Progenitor cell of endocrine pancreas (in vitro differentiated cells): ENCODE results near the gene PDE6D. TPM values are rescaled to one million over a fixed set of nuclear protein-coding genes. Genes with fewer than 3 reads are reported as not detected.
A peak's percentile ranks its signal among the peaks of the same experiment; 100 is the strongest.

Experiments
- DNase-seq: peaks from one replicate; pipeline ENCODE4 v3.0.0; 2021; ENCODE audit warnings: low spot score; ENCODE audit not compliant: unreplicated experiment
- H3K27ac Mint-ChIP-seq: 2 replicates; pipeline ENCODE4 v1.8.0; 2021; ENCODE audit warnings: mild to moderate bottlenecking, moderate library complexity, mixed read lengths
- H3K27me3 Mint-ChIP-seq: 2 replicates; pipeline ENCODE4 v1.8.0; 2021; ENCODE audit warnings: mixed read lengths
- H3K36me3 Mint-ChIP-seq: 2 replicates; pipeline ENCODE4 v1.8.0; 2022; ENCODE audit warnings: mixed read lengths; ENCODE audit not compliant: insufficient read depth
- H3K4me1 Mint-ChIP-seq: 2 replicates; pipeline ENCODE4 v1.8.0; 2021; ENCODE audit warnings: low read depth, mixed read lengths
- H3K4me3 Mint-ChIP-seq: 2 replicates; pipeline ENCODE4 v1.8.0; 2021; ENCODE audit warnings: low read depth, mild to moderate bottlenecking, moderate library complexity, mixed read lengths
- H3K9me3 Mint-ChIP-seq: 2 replicates; pipeline ENCODE4 v1.8.0; 2021; ENCODE audit warnings: low read depth, mixed read lengths
- total RNA-seq: library from RNA; stranded (reverse); gene quantifications from 2 replicates; pipeline ENCODE4 v1.2.1, GENCODE V29; 2021
- TF ChIP-seq, protein P1 (sequence below): fragments of 200-600 bp; sonication (generic); IDR thresholded peaks from one replicate; pipeline ENCODE4 v1.5.0; 2021; ENCODE audit warnings: antibody characterized with exemption, mild to moderate bottlenecking; ENCODE audit not compliant: unreplicated experiment

PDE6D gene
- total RNA-seq, 1 donor from 2014 or later, result 21.9 TPM

GRCh38 chr2:231707625-231707926, 73.5 kb downstream of the PDE6D start:
- DNase-seq, result no peak
- Mint-ChIP-seq H3K4me1 (peaks cover 15% of the 10 kb centered on the region), H3K4me3 (peak overlapping the region; percentile 87), H3K27me3 (no peaks in the 10 kb centered on the region), H3K27ac (peak overlapping the region; percentile 100), H3K36me3 (peaks cover 17% of the 10 kb centered on the region), H3K9me3 (no peaks in the 10 kb centered on the region)
- TF ChIP-seq, protein P1, sequence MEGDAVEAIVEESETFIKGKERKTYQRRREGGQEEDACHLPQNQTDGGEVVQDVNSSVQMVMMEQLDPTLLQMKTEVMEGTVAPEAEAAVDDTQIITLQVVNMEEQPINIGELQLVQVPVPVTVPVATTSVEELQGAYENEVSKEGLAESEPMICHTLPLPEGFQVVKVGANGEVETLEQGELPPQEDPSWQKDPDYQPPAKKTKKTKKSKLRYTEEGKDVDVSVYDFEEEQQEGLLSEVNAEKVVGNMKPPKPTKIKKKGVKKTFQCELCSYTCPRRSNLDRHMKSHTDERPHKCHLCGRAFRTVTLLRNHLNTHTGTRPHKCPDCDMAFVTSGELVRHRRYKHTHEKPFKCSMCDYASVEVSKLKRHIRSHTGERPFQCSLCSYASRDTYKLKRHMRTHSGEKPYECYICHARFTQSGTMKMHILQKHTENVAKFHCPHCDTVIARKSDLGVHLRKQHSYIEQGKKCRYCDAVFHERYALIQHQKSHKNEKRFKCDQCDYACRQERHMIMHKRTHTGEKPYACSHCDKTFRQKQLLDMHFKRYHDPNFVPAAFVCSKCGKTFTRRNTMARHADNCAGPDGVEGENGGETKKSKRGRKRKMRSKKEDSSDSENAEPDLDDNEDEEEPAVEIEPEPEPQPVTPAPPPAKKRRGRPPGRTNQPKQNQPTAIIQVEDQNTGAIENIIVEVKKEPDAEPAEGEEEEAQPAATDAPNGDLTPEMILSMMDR, result no peak

GRCh38 chr2:231706731-231707624, 74.1 kb downstream of the PDE6D start:
- Mint-ChIP-seq H3K4me1 (peaks cover 9% of the 10 kb centered on the region), H3K27ac (peak overlapping the region; percentile 100), H3K4me3 (peak overlapping the region; percentile 87), H3K27me3 (no peaks in the 10 kb centered on the region), H3K36me3 (peaks cover 12% of the 10 kb centered on the region), H3K9me3 (no peaks in the 10 kb centered on the region)
- TF ChIP-seq, protein P1, result peak; percentile 90
- peak; percentile 96 for DNase-seq

DNA sequence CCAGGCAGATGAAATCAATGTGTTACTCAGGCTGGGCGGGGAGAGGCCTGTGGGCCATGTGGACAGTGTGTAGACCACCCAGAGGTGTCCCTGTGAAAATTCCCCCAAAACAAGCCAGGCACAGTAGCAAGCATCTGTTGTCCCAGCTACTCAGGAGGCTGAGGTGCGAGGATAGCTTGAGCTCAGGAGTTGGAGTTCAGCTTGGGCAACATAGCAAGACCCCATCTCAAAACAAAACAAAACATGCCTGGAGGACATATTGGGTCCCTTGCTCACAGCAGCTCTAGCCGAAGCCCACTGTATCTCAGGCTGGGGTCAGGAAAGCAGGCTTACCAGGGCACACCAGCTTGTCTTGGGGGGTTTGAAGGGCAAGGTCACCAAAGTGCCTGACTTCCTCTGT, 77.1 kb downstream of the PDE6D start:
- DNase-seq, result no peak
- Mint-ChIP-seq H3K36me3 (peaks cover 1% of the 10 kb centered on the region), H3K9me3 (no peaks in the 10 kb centered on the region), H3K4me3 (peak overlapping the region; percentile 26), H3K27me3 (no peaks in the 10 kb centered on the region), H3K4me1 (peaks cover 2% of the 10 kb centered on the region), H3K27ac (peak overlapping the region; percentile 89)
- TF ChIP-seq, protein P1, result no peak

GRCh38 chr2:231701456-231702373, 79.4 kb downstream of the PDE6D start:
- Mint-ChIP-seq H3K27me3 (no peaks in the 10 kb centered on the region), H3K9me3 (no peaks in the 10 kb centered on the region), H3K4me1 (peaks cover 2% of the 10 kb centered on the region), H3K36me3 (no peaks in the 10 kb centered on the region), H3K27ac (no peak overlapping the region), H3K4me3 (no peak overlapping the region)
- no peak for DNase-seq
- TF ChIP-seq, protein P1, result no peak

GRCh38 chr2:231699006-231699405, 82.1 kb downstream of the PDE6D start:
- DNase-seq, result no peak
- no peaks in the 10 kb centered on the region for H3K36me3 Mint-ChIP-seq
- no peak overlapping the region for H3K4me3 Mint-ChIP-seq
- TF ChIP-seq, protein P1, result no peak
- H3K27me3 Mint-ChIP-seq, result no peaks in the 10 kb centered on the region
- H3K9me3 Mint-ChIP-seq, result no peaks in the 10 kb centered on the region
- no peaks in the 10 kb centered on the region for H3K4me1 Mint-ChIP-seq
- no peak overlapping the region for H3K27ac Mint-ChIP-seq
